Measurements from ENCODE around the gene MATCAP1.

Gene MATCAP1

DNA sequence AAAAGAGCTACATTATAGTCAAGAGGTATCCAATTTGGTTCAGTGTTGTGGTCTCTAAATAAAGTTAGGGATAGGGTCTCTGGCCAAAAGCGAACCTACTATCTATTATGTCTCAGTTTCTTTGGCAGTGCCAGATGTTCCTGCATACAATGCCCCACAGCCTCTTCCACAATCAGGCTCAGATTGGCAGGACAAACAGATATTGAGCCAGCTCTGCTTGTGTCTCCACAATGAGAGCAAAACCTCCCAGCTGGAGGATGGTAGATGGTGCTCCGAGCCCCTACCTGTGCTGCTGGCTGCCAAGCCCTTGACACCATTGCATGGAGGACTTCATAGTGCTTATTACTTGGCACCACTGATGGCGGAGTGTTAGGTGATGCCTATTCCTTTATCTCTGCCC lies 54.3 kb downstream of the MATCAP1 start:
- no peak for TF ChIP-seq CTCF (IDR thresholded peaks at IDR 0.05)

DNA sequence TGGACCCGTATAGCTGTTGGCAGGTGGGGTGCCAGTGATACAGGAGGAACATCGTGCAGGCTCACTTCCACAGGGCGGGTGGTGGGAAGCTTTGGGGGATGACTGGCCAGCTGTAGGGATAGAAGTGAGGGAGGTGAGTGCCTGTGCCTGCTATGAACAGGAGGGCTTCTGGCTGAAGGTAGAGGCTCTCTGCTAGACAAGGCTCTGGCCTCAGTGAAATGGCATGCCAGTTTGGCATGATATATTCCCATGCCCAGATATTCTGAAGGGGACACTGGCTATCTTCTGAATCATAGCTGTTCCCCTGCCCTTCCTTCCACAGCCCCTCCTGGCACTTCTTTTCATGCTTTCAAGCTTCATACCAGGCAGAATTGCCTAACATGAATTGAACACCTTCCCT lies 54.9 kb downstream of the MATCAP1 start:
- no peak for TF ChIP-seq CTCF (IDR thresholded peaks at IDR 0.05)

- no peak for TF ChIP-seq CTCF (IDR thresholded peaks at IDR 0.05)
Observed at GRCh38 chr16:67128417-67128816, 55.3 kb downstream of the MATCAP1 start.

Data from LNCAP (cell line).